HK-2 (cell line): ENCODE measurements around the gene MAFF.
"Not testable (repeated sequence)": the region's sequence is repeated elsewhere in the genome, so short reads cannot be mapped to it uniquely, and the experiment has no call there.

ENCODE experiments used
- DNase-seq: peaks from one replicate; pipeline ENCODE4 v3.0.0-alpha.2; 2018; ENCODE audit not compliant: unreplicated experiment

The MAFF gene

GRCh38 chr22:38177571-38177925 lies 24.2 kb upstream of the MAFF start:
- not testable (repeated sequence) for DNase-seq

- peak; percentile 40 for DNase-seq
These were observed 23.7 kb upstream of the MAFF start for GRCh38 chr22:38177926-38178604.

GRCh38 chr22:38178605-38178937 lies 23.2 kb upstream of the MAFF start:
- DNase-seq, result not testable (repeated sequence)

- peak; percentile 45 for DNase-seq
These were observed 20.8 kb upstream of the MAFF start for GRCh38 chr22:38180841-38181452.

- DNase-seq, result peak; percentile 98
These were observed 20.2 kb upstream of the MAFF start, which contains the start of gene PLA2G6 for GRCh38 chr22:38181453-38182200. Gene PLA2G6 (minus strand): TSS chr22:38181830. CDS start chr22:38169426, 12,404 bp downstream.

- DNase-seq, result no peak
These were observed 17.0 kb upstream of the MAFF start for GRCh38 chr22:38184788-38185187.

GRCh38 chr22:38186429-38186828 lies 15.4 kb upstream of the MAFF start:
- no peak for DNase-seq

- DNase-seq, result no peak
These were observed 14.2 kb upstream of the MAFF start for GRCh38 chr22:38187413-38188212.

- no peak for DNase-seq
These were observed 12.7 kb upstream of the MAFF start for GRCh38 chr22:38189104-38189503.

GRCh38 chr22:38190581-38190980 lies 11.2 kb upstream of the MAFF start:
- DNase-seq, result no peak

GRCh38 chr22:38191055-38191454 lies 10.7 kb upstream of the MAFF start:
- no peak for DNase-seq

GRCh38 chr22:38191731-38192474 lies 9.9 kb upstream of the MAFF start:
- DNase-seq, result no peak

- no peak for DNase-seq
These were observed 9.3 kb upstream of the MAFF start for GRCh38 chr22:38192475-38192863.

GRCh38 chr22:38193580-38193979 lies 8.2 kb upstream of the MAFF start:
- no peak for DNase-seq

GRCh38 chr22:38196791-38197419 lies 4.9 kb upstream of the MAFF start:
- DNase-seq, result no peak

GRCh38 chr22:38199826-38200559 lies 1.8 kb upstream of the MAFF start:
- no peak for DNase-seq

- DNase-seq, result no peak
These were observed 453 bp upstream of the MAFF start for GRCh38 chr22:38201371-38201710.

GRCh38 chr22:38202437-38203089 lies 769 bp downstream of the MAFF start:
- peak; percentile 69 for DNase-seq

- peak; percentile 55 for DNase-seq
These were observed 1.5 kb downstream of the MAFF start for GRCh38 chr22:38203090-38203810.
